HEK293 (cell line): ENCODE results near the gene VPS35L.

Experiments
- CTCF ChIA-PET: fragments of 350-600 bp; formaldehyde crosslinking; extraction: SDS; loops from one replicate; lab custom pipeline; 2021; ENCODE audit warnings: antibody characterized with exemption; lab: Yijun Ruan, JAX
- POLR2A ChIA-PET: fragments of 300-600 bp; formaldehyde crosslinking; extraction: SDS; loops from one replicate; lab custom pipeline; 2020; ENCODE audit warnings: antibody characterized with exemption, inconsistent platforms; lab: Yijun Ruan, JAX
- H3K27ac ChIP-seq: fragments of 200-500 bp; sonication (Bioruptor generic); 2 replicates; pipeline ENCODE4 v1.5.1; 2014; ENCODE audit warnings: low read depth, low read length, control low read depth, inconsistent platforms; ENCODE audit errors: extremely low read depth
- H3K36me3 ChIP-seq, 2 experiments: fragments of 200-500 bp in 1 of 2; sonication (Bioruptor generic) in 1 of 2; 1 replicate in 1 of 2; 2 replicates in 1 of 2; pipeline ENCODE4 v1.5.1; 2014 to 2017; ENCODE audit warnings: inconsistent platforms in 2 of 2, low read length in 2 of 2; ENCODE audit not compliant: control insufficient read depth in 2 of 2, insufficient read depth in 1 of 2
- H3K4me1 ChIP-seq: fragments of 200-500 bp; sonication (Bioruptor generic); 2 replicates; pipeline ENCODE4 v1.5.1; 2014; ENCODE audit warnings: mild to moderate bottlenecking, low read length, inconsistent platforms; ENCODE audit not compliant: control insufficient read depth, insufficient read depth
- H3K4me3 ChIP-seq: 2 replicates; pipeline ENCODE4 v1.5.1; 2011; ENCODE audit warnings: low read depth, mild to moderate bottlenecking, control low read depth, low read length, moderate library complexity
- H3K9me3 ChIP-seq: fragments of 200-500 bp; sonication (Bioruptor generic); 2 replicates; pipeline ENCODE4 v1.5.1; 2014; ENCODE audit warnings: low read depth, low read length, inconsistent platforms; ENCODE audit not compliant: control insufficient read depth, insufficient read depth
- CTCF ChIP-seq: fragments of 450-650 bp; formaldehyde crosslinking; IDR thresholded peaks from 2 replicates; pipeline ENCODE4 v1.5.1; 2016; ENCODE audit warnings: missing biosample characterization, missing genetic modification characterization
- GLIS1 ChIP-seq: fragments of 450-650 bp; formaldehyde crosslinking; IDR thresholded peaks from 2 replicates; pipeline ENCODE4 v1.5.1; 2016; ENCODE audit warnings: missing biosample characterization, missing genetic modification characterization
- INSM2 ChIP-seq: fragments of 450-650 bp; formaldehyde crosslinking; IDR thresholded peaks from 2 replicates; pipeline ENCODE4 v1.5.1; 2016; ENCODE audit warnings: missing biosample characterization, missing genetic modification characterization
- OSR2 ChIP-seq: fragments of 450-650 bp; formaldehyde crosslinking; IDR thresholded peaks from 2 replicates; pipeline ENCODE4 v1.5.1; 2016; ENCODE audit warnings: missing biosample characterization, missing genetic modification characterization
- PATZ1 ChIP-seq: fragments of 450-650 bp; formaldehyde crosslinking; IDR thresholded peaks from 2 replicates; pipeline ENCODE4 v1.5.1; 2016; ENCODE audit warnings: missing biosample characterization, missing genetic modification characterization
- ZBTB44 ChIP-seq: fragments of 450-650 bp; IDR thresholded peaks from 2 replicates; pipeline ENCODE4 v1.5.1; 2018; ENCODE audit warnings: missing biosample characterization, mild to moderate bottlenecking, missing genetic modification characterization
- ZNF114 ChIP-seq: fragments of 450-650 bp; formaldehyde crosslinking; IDR thresholded peaks from 2 replicates; pipeline ENCODE4 v1.5.0; 2017; ENCODE audit warnings: missing biosample characterization, missing genetic modification characterization
- ZNF146 ChIP-seq: fragments of 450-650 bp; formaldehyde crosslinking; IDR thresholded peaks from 2 replicates; pipeline ENCODE4 v1.5.1; 2016; ENCODE audit warnings: missing biosample characterization, missing genetic modification characterization
- ZNF175 ChIP-seq: fragments of 450-650 bp; formaldehyde crosslinking; IDR thresholded peaks from 2 replicates; pipeline ENCODE4 v1.5.1; 2016; ENCODE audit warnings: missing biosample characterization, missing genetic modification characterization
- ZNF19 ChIP-seq: fragments of 450-650 bp; formaldehyde crosslinking; IDR thresholded peaks from 2 replicates; pipeline ENCODE4; 2016; ENCODE audit warnings: missing biosample characterization, missing genetic modification characterization, low read depth
- ZNF223 ChIP-seq: fragments of 450-650 bp; formaldehyde crosslinking; IDR thresholded peaks from 2 replicates; pipeline ENCODE4 v1.5.1; 2016; ENCODE audit warnings: missing biosample characterization, missing genetic modification characterization
- ZNF24 ChIP-seq: fragments of 450-650 bp; formaldehyde crosslinking; IDR thresholded peaks from 2 replicates; pipeline ENCODE4 v1.5.1; 2016; ENCODE audit warnings: missing biosample characterization, missing genetic modification characterization
- ZNF280D ChIP-seq: fragments of 450-650 bp; formaldehyde crosslinking; IDR thresholded peaks from 2 replicates; pipeline ENCODE4 v1.5.1; 2016; ENCODE audit warnings: missing biosample characterization, missing genetic modification characterization
- ZNF335 ChIP-seq: fragments of 450-650 bp; formaldehyde crosslinking; conservative IDR thresholded peaks from 2 replicates; pipeline ENCODE4 v1.5.1; 2016; ENCODE audit warnings: missing biosample characterization, missing genetic modification characterization
- ZNF362 ChIP-seq: fragments of 450-650 bp; formaldehyde crosslinking; IDR thresholded peaks from 2 replicates; pipeline ENCODE4 v1.5.1; 2016; ENCODE audit warnings: missing biosample characterization, missing genetic modification characterization
- ZNF510 ChIP-seq: fragments of 450-650 bp; formaldehyde crosslinking; IDR thresholded peaks from 2 replicates; pipeline ENCODE4 v1.5.1; 2018; ENCODE audit warnings: mild to moderate bottlenecking, missing genetic modification characterization, missing biosample characterization; ENCODE audit not compliant: insufficient replicate concordance
- ZNF561 ChIP-seq: fragments of 450-650 bp; IDR thresholded peaks from 2 replicates; pipeline ENCODE4 v1.5.1; 2018; ENCODE audit warnings: missing biosample characterization, missing genetic modification characterization, borderline replicate concordance
- ZNF626 ChIP-seq: fragments of 450-650 bp; sonication (Bioruptor Pico); formaldehyde crosslinking; IDR thresholded peaks from 2 replicates; pipeline ENCODE4 v1.5.1; 2018; ENCODE audit warnings: missing biosample characterization, missing genetic modification characterization, inconsistent platforms
- ZNF677 ChIP-seq: fragments of 450-650 bp; IDR thresholded peaks from 2 replicates; pipeline ENCODE4 v1.5.0; 2018; ENCODE audit warnings: missing biosample characterization, mild to moderate bottlenecking, missing genetic modification characterization, moderate library complexity
- ZNF777 ChIP-seq: fragments of 450-650 bp; formaldehyde crosslinking; IDR thresholded peaks from 2 replicates; pipeline ENCODE4 v1.5.1; 2017; ENCODE audit warnings: missing biosample characterization, missing genetic modification characterization, borderline replicate concordance
- ZSCAN23 ChIP-seq: fragments of 450-650 bp; formaldehyde crosslinking; IDR thresholded peaks from 2 replicates; pipeline ENCODE4 v1.5.1; 2016; ENCODE audit warnings: missing biosample characterization, missing genetic modification characterization

The VPS35L gene

GRCh38 chr16:19696961-19697360 is 141.5 kb downstream of the VPS35L start:
- peaks cover 1 to 38% of the 10 kb centered on the region in 2 experiments; a peak in 2 of 3 replicates for H3K36me3 ChIP-seq
- H3K4me1 ChIP-seq = peaks cover 20% of the 10 kb centered on the region
- H3K27ac ChIP-seq = no peak overlapping the region
- TF ChIP-seq ZNF677 = no peak
- no peak for TF ChIP-seq CTCF
- TF ChIP-seq ZNF146 (tag by site-specific recombination) = no peak
- TF ChIP-seq ZNF175 = no peak
- TF ChIP-seq ZBTB44 (tag by site-specific recombination) = no peak
- no peak for TF ChIP-seq ZNF510
- no peak for TF ChIP-seq INSM2 (tag by site-specific recombination)
- no peak for TF ChIP-seq ZNF561 (tag by site-specific recombination)
- TF ChIP-seq ZNF280D (tag by site-specific recombination) = no peak
- no peak for TF ChIP-seq ZNF335 (tag by site-specific recombination)
- no peak for TF ChIP-seq PATZ1 (tag by site-specific recombination)
- no peak for TF ChIP-seq OSR2 (tag by site-specific recombination)
- POLR2A ChIA-PET = interaction anchor here (1.1 to 2.0 kb wide), 2 partner anchors 21 to 142 kb away, joined by 4 to 7 read pairs; partner anchors contain the start of genes IQCK, KNOP1 and VPS35L
- H3K4me3 ChIP-seq = no peak overlapping the region
- H3K9me3 ChIP-seq = no peaks in the 10 kb centered on the region
- CTCF ChIA-PET = interaction anchor here (0.9 to 1.3 kb wide), 3 partner anchors 82 to 189 kb away, joined by 4 to 5 read pairs (median 5); no protein-coding TSS in a partner anchor

- POLR2A ChIA-PET = interaction anchor here (2.0 kb wide), 1 partner anchor 20 kb away, joined by 7 read pairs; the partner anchor contains the start of genes IQCK and KNOP1
- peaks cover 7 to 43% of the 10 kb centered on the region in 2 experiments; a peak in 2 of 3 replicates for H3K36me3 ChIP-seq
- H3K9me3 ChIP-seq = no peaks in the 10 kb centered on the region
- no peak overlapping the region for H3K27ac ChIP-seq
- TF ChIP-seq ZNF362 (tag by site-specific recombination) (no peak), ZNF24 (tag by site-specific recombination) (no peak), ZSCAN23 (tag by site-specific recombination) (no peak), ZNF626 (no peak), GLIS1 (tag by site-specific recombination) (no peak), ZNF777 (tag by site-specific recombination) (no peak), ZNF114 (no peak), ZNF223 (tag by site-specific recombination) (no peak), ZNF19 (tag by site-specific recombination) (no peak)
- CTCF ChIA-PET = interaction anchor here (0.6 to 1.3 kb wide), 4 partner anchors 27 to 189 kb away, joined by 3 to 5 read pairs (median 4); no protein-coding TSS in a partner anchor
- H3K4me1 ChIP-seq = peaks cover 20% of the 10 kb centered on the region
- no peak overlapping the region for H3K4me3 ChIP-seq
Measured at GRCh38 chr16:19697756-19698318, 142.3 kb downstream of the VPS35L start.
